ENCODE data around the gene ZC3H18.
A peak's percentile ranks its signal among the peaks of the same experiment; 100 is the strongest.

Gene ZC3H18

DNA sequence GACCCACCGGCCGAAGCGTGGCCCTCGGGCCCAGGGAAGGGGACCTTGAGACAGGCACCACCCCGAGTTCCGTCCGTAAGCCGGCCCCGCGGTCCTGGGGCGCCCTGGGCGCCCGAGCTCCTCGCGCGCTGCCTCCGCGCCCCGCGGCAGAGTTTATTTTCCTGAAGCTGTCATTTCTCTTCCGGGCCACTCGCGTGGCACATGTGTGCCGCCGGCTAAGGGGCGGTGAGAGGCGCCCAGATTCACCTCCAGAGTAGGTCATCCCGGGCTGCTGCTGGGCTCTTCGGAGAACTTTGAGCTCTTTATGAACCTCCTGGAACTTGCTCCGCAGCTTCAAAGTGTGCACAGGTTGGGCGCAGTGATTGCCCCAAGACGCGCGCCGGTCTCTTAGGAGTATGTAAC, 489 bp downstream of the ZC3H18 start:
- no peaks in the 10 kb centered on the region for H3K27me3 Mint-ChIP-seq
- peak overlapping the region; percentile 85 to 87 for H3K4me3 Mint-ChIP-seq
- DNase-seq (no peak), ATAC-seq (replicated peaks) (peak; percentile 58 to 59)
- H3K9me3 Mint-ChIP-seq: no peaks in the 10 kb centered on the region
- H3K36me3 Mint-ChIP-seq: peaks cover 0 to 3% of the 10 kb centered on the region in 2 donors
- peak overlapping the region; percentile 84 for H3K27ac Mint-ChIP-seq
- H3K4me1 Mint-ChIP-seq: peaks cover 17 to 39% of the 10 kb centered on the region in 2 donors

DNA sequence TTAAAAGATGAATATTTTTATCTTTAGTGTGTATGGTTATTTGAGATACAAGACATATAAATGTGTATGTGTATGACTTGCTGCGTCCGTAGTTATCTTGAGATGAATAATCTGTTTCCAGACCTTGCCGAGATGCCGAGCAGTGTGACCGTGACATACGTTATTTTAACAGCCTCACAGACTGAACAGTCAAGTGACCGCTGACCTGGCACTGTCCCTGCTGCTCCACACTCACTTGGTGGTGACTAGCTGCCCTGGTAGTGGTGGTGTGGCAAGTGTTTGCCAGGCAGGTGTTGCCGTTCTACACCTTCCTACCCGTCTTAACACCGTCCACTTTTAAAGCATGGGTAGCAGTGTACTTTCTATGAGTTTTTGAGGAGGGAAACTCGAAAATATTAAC, 5.0 kb downstream of the ZC3H18 start:
- Mint-ChIP-seq H3K4me1 (peaks cover 15 to 49% of the 10 kb centered on the region in 2 donors), H3K9me3 (no peaks in the 10 kb centered on the region), H3K27ac (no peak overlapping the region), H3K36me3 (peaks cover 28% of the 10 kb centered on the region in 2 donors), H3K27me3 (no peaks in the 10 kb centered on the region), H3K4me3 (no peak overlapping the region)
- no peak for ATAC-seq (replicated peaks)
- DNase-seq: no peak

DNA sequence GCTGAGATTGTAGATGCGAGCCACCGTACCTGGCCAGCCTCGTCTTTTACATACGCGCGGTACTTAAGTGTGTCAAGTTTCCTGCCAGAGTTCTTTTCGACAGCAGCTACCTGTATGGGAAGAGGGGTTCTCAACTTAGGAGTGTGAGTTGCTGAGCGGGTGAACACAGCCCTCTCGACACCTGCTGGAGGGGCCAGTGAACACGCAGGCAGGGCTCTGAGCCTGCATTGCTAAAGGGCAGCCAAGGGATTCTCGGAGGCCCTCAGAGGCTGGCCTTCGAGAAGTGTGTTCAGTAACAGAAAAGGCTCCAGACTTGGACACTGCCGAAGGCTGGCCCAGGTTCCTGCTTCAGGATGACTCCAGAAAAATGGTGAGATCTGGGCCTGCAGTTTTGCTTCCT, 6.1 kb downstream of the ZC3H18 start:
- Mint-ChIP-seq H3K4me1 (peaks cover 18 to 54% of the 10 kb centered on the region in 2 donors), H3K4me3 (no peak overlapping the region), H3K9me3 (no peaks in the 10 kb centered on the region), H3K36me3 (peaks cover 32 to 37% of the 10 kb centered on the region in 2 donors), H3K27ac (no peak overlapping the region), H3K27me3 (no peaks in the 10 kb centered on the region)
- ATAC-seq (replicated peaks) (no peak), DNase-seq (no peak)

DNA sequence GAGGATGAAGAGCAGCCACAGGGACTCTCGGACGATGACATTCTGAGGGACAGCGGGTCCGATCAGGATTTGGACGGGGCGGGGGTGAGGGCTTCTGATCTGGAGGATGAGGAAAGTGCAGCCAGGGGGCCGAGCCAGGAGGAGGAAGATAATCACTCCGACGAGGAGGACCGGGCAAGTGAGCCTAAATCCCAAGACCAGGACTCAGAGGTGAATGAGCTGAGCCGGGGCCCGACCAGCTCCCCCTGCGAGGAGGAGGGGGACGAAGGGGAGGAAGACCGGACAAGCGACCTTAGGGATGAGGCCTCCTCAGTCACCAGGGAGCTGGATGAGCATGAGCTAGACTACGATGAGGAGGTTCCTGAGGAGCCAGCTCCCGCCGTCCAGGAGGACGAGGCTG, 7.0 kb downstream of the ZC3H18 start:
- Mint-ChIP-seq H3K9me3 (no peaks in the 10 kb centered on the region), H3K27me3 (no peaks in the 10 kb centered on the region), H3K27ac (no peak overlapping the region), H3K4me3 (no peak overlapping the region), H3K36me3 (peaks cover 36 to 40% of the 10 kb centered on the region in 2 donors), H3K4me1 (peaks cover 17 to 46% of the 10 kb centered on the region in 2 donors)
- ATAC-seq (replicated peaks) (no peak), DNase-seq (no peak)

DNA sequence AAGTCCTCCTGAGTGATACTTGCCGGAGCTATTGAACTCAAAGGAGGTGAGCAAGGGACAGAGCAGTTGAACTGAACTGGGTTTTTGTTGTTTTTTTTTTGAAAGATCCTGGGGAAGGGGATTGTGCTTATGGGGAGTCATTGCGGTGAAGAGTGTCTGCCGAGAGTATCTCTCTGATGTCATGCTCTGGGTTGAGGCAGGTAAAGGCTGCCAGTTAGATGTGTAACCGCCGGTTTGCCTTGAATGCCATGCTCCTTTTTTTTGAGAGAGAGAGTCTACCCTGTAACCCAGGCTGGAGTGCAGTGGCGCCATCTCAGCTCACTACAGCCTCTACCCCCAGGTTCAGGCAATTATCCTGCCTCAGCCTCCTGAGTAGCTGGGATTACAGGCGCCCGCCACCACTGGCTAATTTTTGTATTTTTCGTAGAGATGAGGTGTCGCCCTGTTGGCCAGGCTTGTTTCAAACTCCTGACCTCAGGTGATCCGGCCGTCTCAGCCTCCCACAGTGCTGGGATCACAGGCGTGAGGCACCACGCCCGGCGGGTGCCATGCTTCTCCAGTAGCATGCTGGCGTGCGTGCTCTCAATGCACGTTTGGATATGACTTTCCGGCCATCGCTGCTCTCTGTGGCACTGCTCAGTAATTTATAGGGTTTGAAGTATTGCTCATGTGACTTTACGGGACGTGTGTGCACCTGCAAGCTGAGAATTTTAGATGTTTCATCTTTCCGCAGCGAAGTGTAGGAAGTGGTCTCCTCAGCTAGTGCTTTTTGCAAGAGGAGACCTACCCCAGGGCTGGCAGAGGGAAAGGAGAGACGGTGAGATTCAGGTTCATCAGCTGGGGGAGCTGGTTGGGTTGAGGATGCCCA, 8.5 kb downstream of the ZC3H18 start:
- DNase-seq: no peak
- peaks cover 38 to 40% of the 10 kb centered on the region in 2 donors for H3K36me3 Mint-ChIP-seq
- H3K27ac Mint-ChIP-seq: no peak overlapping the region
- no peaks in the 10 kb centered on the region for H3K9me3 Mint-ChIP-seq
- H3K4me3 Mint-ChIP-seq: no peak overlapping the region
- no peaks in the 10 kb centered on the region for H3K27me3 Mint-ChIP-seq
- H3K4me1 Mint-ChIP-seq: peaks cover 13 to 37% of the 10 kb centered on the region in 2 donors
- no peak for ATAC-seq (replicated peaks)

DNA sequence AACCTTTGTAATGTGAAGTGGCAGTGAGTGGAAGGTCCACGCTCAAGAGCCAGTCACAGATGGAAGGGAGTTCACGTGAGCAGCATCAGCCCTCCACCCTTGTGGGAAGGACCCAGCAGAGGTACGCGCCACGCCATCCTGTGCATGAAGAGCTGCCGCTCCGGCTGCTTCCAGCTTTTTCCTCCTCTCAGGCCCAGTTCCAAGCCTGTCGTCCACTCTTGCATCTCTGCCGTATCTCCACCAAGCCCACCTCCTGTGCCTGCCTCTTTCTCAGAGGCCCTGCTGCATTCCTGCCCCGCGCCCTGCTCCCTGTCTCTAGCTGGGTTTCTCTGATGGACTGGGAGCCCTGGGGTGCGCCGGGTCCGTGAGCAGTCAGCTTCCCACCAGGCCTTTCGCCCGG, 10.2 kb downstream of the ZC3H18 start:
- Mint-ChIP-seq H3K9me3 (no peaks in the 10 kb centered on the region), H3K27me3 (no peaks in the 10 kb centered on the region), H3K4me3 (no peak overlapping the region), H3K4me1 (peaks cover 19 to 46% of the 10 kb centered on the region in 2 donors), H3K27ac (no peak overlapping the region), H3K36me3 (peaks cover 35 to 46% of the 10 kb centered on the region in 2 donors)
- DNase-seq: no peak
- no peak for ATAC-seq (replicated peaks)

DNA sequence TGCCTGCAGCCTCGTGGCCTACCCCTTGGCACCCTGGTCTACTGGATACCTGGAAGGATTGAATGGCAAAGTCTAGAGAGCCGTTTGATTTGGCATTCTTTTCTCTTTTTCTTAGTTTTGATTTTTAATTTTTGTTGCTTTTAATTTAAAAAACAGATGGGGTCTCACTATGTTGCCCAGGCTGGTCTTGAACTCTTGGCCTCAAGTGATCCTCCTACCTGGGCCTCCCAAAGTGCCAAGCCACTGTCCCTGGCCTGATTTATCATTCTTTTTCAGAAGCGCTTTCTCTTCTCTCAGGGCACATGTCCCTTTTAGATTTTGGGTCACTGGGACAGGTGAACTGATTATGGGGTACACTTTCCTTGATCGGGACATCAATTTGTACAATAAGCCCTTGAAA, 10.8 kb downstream of the ZC3H18 start:
- Mint-ChIP-seq H3K36me3 (peaks cover 36 to 50% of the 10 kb centered on the region in 2 donors), H3K27me3 (no peaks in the 10 kb centered on the region), H3K4me3 (no peak overlapping the region), H3K4me1 (peaks cover 24 to 51% of the 10 kb centered on the region in 2 donors), H3K27ac (no peak overlapping the region), H3K9me3 (no peaks in the 10 kb centered on the region)
- ATAC-seq (replicated peaks): no peak
- no peak for DNase-seq

DNA sequence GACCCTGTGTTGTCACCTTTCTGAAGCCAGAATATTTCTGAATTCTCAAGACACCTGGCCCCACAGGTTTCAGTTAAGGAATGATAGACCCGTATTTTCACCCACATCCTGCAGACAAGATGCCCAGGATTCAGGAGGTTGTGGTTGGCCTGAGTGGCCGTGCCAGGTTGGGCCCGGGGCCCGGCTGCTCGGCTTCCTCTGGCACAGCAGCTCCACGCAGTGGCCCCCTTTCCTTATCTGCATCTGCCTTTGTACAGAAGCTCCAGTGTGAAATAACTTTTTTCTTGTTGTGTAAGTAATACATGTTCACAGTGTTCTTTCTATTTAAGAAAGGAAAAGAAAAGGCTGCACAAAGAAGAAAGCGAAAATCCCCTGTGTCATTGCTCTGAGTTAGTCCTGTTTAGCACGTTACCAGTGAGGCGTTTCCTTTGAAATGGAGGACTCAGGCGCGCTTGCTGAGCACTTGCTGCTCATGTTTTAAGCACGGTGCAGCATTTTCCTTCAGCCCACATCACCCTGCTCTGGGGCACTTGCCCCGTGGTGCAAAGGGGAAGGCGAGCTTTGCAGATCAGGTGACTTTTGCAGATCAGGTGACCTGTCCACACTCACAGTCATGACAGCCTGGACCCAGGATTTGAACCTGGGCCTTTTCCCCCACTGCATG, 12.8 kb downstream of the ZC3H18 start:
- Mint-ChIP-seq H3K9me3 (no peaks in the 10 kb centered on the region), H3K4me1 (peaks cover 20 to 44% of the 10 kb centered on the region in 2 donors), H3K36me3 (peaks cover 36 to 53% of the 10 kb centered on the region in 2 donors), H3K27me3 (no peaks in the 10 kb centered on the region), H3K4me3 (no peak overlapping the region), H3K27ac (no peak overlapping the region)
- ATAC-seq (replicated peaks): no peak
- DNase-seq: no peak

DNA sequence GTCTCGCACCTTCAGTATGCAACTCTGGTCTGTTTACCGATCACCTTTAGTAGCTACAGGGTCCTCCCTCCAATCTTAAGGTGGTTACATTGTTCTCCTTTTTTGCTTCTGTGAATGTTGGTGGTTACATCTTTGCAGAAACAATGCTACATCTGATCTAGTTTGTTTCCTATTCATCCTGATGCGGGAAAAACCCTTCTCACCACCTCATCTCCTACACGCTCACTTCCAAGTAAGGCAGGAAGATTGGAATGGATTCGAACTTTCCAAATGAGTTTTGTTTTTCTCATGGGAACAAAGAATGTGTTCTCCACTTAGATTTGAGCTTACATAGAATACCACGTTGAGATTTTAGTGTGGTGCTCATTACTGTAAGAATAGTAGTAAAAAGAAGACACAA, 14.5 kb downstream of the ZC3H18 start:
- Mint-ChIP-seq H3K4me1 (peaks cover 24 to 27% of the 10 kb centered on the region in 2 donors), H3K27ac (peak overlapping the region; percentile 25), H3K9me3 (no peaks in the 10 kb centered on the region), H3K27me3 (no peaks in the 10 kb centered on the region), H3K36me3 (peaks cover 39 to 55% of the 10 kb centered on the region in 2 donors), H3K4me3 (no peak overlapping the region)
- DNase-seq (no peak), ATAC-seq (replicated peaks) (no peak)

DNA sequence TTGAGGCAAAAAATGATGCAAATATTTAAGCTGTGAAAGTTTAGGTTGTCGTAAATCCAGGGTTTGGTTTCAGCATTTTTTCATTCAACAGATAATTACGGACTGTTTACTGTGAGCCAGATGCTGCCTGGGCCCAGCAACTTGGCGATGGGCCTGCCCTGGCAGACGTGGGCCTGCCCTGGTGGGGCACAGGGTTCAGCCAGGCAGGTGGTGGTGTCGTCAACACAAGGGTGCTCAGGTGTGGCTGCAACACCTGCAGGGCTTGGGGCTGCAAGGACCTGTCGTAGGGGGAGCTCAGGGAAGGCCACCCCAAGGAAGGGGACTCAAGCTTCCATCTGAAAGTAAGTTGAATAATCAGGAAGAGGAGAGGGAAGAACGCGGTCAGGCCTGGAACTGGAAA, 15.1 kb downstream of the ZC3H18 start:
- Mint-ChIP-seq H3K4me3 (no peak overlapping the region), H3K9me3 (no peaks in the 10 kb centered on the region), H3K36me3 (peaks cover 41 to 51% of the 10 kb centered on the region in 2 donors), H3K4me1 (peaks cover 24% of the 10 kb centered on the region in 2 donors), H3K27me3 (no peaks in the 10 kb centered on the region), H3K27ac (no peak overlapping the region)
- ATAC-seq (replicated peaks): no peak
- no peak for DNase-seq

DNA sequence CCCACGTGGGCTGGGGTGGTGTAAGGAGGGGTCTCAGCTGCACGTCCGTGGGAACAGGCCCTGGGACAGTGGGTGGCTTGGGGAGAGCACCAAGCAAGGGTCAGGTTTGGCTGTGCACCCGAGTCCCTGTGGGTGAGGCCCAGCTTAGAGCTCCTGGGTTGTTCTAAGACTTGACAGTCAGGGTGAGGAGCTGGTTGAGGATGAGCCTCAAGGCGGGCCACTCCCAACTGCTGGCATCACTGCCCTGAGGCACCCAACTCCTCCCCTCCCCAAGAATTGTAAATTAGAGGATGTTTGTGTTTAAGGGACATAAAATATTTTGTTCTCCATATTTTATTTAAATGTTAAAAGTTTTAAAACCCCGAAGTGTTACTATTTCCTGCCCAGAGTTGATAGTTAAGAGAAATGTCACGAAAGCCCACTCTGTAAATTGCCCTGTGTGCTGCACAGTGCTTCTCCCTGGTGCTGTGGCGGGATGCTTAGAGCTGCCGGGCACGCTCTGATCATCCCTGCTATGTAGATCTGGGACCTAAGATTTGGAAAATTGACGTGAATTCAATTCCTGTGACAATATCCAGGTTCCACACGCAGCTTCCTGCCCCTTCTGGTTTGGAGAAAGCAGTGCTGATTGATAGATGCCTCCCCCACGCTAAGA, 15.9 kb downstream of the ZC3H18 start:
- Mint-ChIP-seq H3K4me3 (no peak overlapping the region), H3K36me3 (peaks cover 41 to 49% of the 10 kb centered on the region in 2 donors), H3K27me3 (no peaks in the 10 kb centered on the region), H3K9me3 (no peaks in the 10 kb centered on the region), H3K4me1 (peaks cover 17 to 22% of the 10 kb centered on the region in 2 donors), H3K27ac (no peak overlapping the region)
- ATAC-seq (replicated peaks): no peak
- DNase-seq: no peak

DNA sequence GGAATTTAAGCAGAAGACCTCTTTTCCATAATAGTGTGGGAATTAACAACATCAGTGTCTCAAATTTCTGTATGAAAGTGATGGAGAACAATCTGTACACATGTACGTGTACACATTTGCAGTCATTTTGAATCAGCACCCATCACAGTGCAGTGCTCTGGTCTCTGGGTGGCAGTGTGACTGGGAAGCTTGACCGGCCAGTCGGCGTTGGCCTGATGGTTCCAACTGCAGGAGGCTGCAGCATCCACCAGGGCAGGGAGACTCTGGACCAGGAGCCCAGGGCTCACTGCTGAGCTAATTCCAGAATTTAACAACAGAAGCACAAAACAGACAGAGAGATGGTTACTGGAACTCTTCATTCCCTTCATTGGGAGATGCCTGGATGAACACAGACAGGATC, 17.9 kb downstream of the ZC3H18 start:
- no peak overlapping the region for H3K27ac Mint-ChIP-seq
- H3K4me1 Mint-ChIP-seq: peaks cover 27 to 32% of the 10 kb centered on the region in 2 donors
- no peaks in the 10 kb centered on the region for H3K9me3 Mint-ChIP-seq
- no peak overlapping the region for H3K4me3 Mint-ChIP-seq
- no peak for DNase-seq
- no peak for ATAC-seq (replicated peaks)
- peaks cover 48 to 57% of the 10 kb centered on the region in 2 donors for H3K36me3 Mint-ChIP-seq
- H3K27me3 Mint-ChIP-seq: no peaks in the 10 kb centered on the region

DNA sequence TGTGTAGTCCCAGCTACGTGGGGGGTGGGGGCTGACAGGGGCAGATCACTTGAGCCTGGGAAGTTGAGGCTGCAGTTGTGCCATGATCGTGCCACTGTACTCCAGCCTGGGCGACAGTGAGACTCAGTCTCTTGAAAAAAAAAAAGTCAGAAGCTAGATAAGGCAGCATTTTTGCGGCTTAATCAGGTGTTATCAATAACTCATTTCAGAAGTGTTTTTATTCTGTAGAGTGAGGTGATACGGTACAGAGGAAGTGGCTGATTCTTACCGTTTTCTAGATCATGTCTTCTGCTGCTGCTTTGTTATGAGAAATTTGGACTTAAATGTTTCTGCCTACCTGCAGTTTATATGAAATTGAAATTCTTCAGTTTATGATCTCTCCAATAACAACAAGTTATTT, 18.6 kb downstream of the ZC3H18 start:
- Mint-ChIP-seq H3K27ac (peak overlapping the region; percentile 14), H3K4me3 (no peak overlapping the region), H3K36me3 (peaks cover 47 to 62% of the 10 kb centered on the region in 2 donors)

DNA sequence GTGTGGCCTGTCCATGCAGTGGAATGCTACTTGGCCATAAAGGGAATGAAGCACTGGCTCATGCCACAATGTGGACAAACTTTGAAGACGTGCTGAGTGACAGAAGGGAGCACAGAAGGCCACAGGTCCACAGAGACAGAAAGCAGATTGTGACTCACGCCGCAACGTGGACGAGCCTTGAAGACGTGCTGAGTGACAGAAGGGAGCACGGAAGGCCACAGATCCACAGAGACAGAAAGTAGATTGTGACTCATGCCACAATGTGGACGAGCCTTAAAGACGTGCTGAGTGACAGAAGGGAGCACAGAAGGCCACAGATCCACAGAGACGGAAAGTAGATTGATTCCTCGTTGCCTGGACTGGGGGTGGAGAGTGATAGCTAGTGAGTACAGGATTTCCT, 19.2 kb downstream of the ZC3H18 start:
- peak overlapping the region; percentile 5 for H3K27ac Mint-ChIP-seq
- ATAC-seq (replicated peaks): no peak
- peaks cover 47 to 62% of the 10 kb centered on the region in 2 donors for H3K36me3 Mint-ChIP-seq
- no peaks in the 10 kb centered on the region for H3K9me3 Mint-ChIP-seq
- H3K4me1 Mint-ChIP-seq: peaks cover 34 to 37% of the 10 kb centered on the region in 2 donors
- DNase-seq: no peak
- no peak overlapping the region for H3K4me3 Mint-ChIP-seq
- no peaks in the 10 kb centered on the region for H3K27me3 Mint-ChIP-seq

More for the DNA sequence above, 18.6 kb downstream of the ZC3H18 start:
- DNase-seq (no peak), ATAC-seq (replicated peaks) (no peak)
- peaks cover 33 to 36% of the 10 kb centered on the region in 2 donors for H3K4me1 Mint-ChIP-seq
- no peaks in the 10 kb centered on the region for H3K27me3 Mint-ChIP-seq
- no peaks in the 10 kb centered on the region for H3K9me3 Mint-ChIP-seq
